ENCODE results near the gene FMO5.
"Not testable (repeated sequence)": the region's sequence is repeated elsewhere in the genome, so short reads cannot be mapped to it uniquely, and the experiment has no call there.

Gene FMO5

DNA sequence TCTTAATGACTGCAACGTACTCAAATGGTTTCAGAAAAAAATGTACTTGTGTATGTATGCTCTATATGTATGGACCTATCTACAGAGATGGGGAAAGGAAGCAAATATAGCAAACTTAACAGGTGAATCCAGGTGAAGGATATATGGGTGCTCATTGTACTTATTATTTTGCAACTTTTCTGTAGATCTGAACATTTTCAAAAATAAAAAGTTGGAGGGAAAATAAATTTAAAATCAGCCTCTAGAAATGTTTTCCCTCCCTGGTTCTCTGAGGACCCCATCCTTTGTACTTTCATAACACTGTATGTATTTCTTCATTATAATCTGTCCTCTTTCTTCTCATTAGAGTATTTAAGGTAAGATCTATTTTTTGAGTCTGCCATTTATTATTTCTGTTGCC is 17.9 kb downstream of the FMO5 start:
- DNase-seq (ENCODE audit: low read depth) = no peak

DNA sequence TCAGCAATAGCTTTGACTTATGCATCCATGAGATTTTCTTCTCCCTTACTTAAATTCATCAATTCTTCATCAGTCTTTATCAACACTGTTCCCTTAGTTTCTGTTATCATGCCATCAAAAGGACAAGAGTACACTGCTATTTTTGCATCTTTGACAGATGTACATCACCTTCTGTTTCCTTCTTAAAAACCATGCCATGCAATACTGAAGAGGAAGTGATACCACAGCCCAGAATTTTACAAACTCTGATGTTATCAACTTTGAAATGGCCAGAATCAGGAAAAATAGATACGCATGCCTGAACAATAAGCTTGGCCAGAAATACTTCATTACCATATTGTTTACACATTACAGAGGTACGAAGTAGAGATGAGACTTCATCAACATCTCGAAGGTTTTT is 21.1 kb downstream of the FMO5 start:
- DNase-seq (ENCODE audit: low read depth) = no peak

DNA sequence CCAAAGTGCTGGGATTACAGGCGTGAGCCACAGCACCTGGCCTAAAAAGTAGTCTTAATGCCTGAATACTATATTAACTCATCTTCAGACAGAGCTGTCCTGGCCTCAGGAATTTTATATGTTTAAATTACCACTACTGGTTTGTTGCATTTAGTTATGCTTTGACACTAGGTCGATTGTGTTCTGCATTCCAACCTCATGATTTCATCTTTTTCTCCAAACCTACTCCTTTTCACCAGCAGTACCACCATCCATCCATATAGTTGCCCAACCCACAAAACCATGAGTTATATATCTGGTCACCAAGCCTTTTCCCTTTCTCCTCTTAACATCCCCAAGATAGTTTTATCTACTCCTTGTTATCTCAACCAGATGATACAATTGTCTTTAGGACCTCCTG is 22.6 kb downstream of the FMO5 start:
- no peak for DNase-seq (ENCODE audit: low read depth)

DNA sequence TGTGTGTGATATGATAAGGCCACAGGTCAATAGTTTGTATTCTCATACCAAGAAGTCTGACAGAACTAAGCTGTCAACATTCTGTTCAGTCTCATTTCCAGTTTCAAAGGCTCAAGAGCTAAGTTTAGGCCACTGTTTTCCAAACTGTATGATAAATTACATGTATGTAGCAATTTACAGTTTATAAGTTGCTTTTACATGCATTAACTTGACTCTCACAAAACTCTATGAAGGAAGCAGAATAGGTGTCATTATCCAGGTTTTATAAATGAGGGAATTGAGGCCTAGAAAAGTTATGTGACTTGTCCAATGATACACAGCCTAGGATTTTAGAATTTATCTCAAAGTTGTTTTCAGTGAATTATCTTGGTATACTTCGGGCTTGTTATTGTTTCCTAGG is 23.4 kb downstream of the FMO5 start:
- no peak for DNase-seq (ENCODE audit: low read depth)

DNA sequence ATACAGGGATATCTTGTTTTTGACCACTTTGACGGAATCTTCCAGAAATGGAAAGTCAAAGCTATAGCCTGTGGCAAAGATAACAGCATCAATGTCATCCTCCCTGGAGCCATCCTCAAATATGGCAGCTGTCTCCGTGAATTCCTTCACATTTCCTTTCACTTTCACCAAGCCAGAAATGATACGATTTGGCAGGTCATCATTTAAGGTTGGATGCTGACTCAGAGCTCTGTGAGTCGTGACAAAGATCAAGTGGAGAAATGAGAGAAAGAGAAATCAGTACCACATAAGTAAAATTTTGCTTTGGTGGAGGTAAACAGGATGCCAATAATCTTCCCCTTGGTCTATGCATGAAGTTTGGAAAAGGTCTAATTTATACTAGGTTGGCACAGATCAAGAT is 23.9 kb downstream of the FMO5 start:
- DNase-seq (ENCODE audit: low read depth) = no peak

DNA sequence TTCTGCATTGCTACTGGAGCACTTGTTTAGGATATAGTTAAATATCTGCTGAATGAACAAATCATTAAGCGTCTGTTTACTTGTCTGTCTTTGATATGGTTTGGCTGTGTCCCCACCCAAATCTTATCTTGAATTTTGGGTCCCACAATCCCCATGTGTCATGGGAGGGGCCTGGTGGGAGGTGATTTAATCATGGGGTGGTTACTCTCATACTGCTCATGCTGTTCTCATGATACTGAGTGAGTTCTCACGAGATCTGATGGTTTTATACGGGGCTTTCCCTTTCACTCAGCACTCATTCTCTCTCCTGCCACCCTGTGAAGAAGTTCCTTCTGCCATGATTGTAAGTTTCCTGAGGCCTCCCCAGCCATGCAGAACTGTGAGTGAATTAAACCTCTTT is 27.8 kb downstream of the FMO5 start:
- not testable (repeated sequence) for DNase-seq (ENCODE audit: low read depth)

DNA sequence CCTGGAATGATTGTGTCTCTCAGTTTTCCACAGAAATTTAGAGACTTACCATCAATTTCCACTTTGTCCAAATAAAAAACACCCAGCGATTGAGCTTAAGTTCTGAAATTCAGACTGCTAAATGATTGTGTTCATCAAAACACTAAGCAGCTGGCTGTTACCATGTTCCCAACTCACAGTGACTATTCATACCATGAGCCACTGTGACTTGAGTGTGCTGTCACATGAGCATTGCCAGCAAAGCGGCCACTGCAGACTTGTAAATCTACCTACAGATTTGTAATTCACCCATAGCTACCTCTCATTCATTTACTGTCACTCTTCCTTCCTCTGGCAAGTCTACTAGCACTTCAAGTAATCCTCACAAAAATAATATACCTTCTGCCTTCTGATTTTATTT is 35.6 kb downstream of the FMO5 start:
- DNase-seq (ENCODE audit: low read depth) = no peak

DNA sequence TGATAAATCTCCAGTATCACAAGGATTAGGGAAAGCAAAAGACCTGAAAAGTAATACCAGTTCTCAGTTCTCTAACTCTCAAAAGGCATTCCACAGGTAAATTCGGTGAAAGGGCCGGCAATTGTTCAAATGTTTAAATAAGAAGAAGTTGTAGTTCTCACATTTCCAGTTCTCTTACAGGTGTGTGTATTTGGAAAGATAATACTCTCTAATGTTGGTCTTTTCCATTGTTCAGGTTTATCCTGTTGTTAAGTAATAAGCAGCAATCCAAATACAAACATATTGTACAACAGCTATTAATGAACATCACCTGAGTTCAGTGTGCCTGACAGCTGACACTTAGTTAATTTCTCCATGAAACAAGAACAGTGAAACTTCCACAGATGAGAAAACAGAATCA is 39.7 kb downstream of the FMO5 start:
- DNase-seq (ENCODE audit: low read depth) = no peak

DNA sequence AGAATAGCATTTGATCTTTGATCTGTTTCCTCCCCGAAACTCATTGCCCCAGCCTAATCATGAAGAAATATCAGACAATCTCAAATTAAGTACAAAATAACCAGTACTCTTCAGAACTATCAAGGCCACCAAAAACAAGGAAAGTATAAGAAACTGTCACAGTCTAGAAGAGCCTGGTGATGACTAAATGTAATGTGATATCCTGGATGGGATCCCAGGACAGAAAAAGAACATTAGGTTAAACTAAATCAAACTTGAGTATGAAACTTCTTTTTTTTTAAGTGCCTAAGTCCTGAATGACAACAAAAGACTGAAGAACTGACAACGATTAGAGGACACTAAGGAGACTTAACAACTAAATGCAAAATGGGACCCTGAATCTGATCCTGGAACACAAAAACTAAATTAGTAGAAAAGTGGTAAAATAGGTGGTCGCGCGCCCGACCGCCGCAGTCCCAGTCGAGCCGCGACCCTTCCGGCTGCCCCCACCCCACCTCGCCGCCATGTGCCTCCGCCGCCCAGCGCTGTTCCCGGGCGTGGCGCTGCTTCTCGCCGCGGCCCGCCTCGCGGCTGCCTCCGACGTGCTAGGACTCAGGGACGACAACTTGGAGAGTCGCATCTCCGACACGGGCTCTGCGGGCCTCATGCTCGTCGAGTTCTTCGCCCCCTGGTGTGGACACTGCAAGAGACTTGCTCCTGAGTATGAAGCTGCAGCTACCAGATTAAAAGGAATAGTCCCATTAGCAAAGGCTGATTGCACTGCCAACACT is 47.3 kb downstream of the FMO5 start:
- DNase-seq (ENCODE audit: low read depth) = no peak

DNA sequence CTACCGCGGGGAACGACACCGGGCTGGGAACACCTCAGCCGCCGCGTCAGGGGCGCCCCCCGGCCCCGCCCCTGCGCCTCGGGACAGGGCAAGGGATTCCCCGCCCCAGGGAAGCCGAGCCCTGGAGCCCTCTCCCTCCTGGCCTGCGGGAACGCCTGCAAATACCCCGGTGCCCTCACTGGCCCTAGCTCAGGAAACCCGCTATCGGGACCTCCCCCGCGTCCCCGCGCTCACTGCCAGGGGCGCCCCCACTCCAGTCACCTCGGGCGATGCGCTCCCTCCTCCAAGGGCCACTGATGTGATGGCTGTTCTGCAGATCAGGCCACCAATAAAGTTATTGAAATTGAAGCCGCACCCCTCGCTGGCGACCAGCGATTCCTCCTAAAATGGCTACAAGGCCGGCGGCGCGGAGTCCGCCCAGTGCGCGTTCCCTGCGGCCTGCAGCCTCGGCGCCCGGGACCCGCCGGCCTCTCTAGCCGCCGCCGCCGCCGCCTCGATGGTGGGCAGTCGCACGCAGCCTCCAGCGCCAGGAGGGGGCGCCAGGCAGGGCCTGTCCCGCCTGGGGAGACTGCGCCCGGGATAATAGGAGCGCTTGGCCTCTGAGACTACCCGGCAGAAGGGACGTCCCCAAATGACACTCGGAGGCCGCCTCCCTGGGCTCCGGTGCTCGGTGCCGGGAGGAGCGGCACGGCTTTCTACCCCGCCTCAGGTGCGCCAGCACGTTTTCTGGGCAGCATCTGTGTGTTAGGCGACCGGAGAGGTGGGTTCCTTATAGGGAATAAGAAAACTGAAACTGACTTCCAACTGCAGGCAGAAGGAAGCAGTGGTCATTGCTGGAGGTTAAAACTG is 52.7 kb downstream of the FMO5 start, which contains the start of gene PRKAB2:
Gene PRKAB2 (minus strand): TSS at position 303 of the 849 bp plus-strand sequence. CDS start 326 bp downstream, outside the sequence.
- DNase-seq (ENCODE audit: low read depth) = peak; percentile 86

DNA sequence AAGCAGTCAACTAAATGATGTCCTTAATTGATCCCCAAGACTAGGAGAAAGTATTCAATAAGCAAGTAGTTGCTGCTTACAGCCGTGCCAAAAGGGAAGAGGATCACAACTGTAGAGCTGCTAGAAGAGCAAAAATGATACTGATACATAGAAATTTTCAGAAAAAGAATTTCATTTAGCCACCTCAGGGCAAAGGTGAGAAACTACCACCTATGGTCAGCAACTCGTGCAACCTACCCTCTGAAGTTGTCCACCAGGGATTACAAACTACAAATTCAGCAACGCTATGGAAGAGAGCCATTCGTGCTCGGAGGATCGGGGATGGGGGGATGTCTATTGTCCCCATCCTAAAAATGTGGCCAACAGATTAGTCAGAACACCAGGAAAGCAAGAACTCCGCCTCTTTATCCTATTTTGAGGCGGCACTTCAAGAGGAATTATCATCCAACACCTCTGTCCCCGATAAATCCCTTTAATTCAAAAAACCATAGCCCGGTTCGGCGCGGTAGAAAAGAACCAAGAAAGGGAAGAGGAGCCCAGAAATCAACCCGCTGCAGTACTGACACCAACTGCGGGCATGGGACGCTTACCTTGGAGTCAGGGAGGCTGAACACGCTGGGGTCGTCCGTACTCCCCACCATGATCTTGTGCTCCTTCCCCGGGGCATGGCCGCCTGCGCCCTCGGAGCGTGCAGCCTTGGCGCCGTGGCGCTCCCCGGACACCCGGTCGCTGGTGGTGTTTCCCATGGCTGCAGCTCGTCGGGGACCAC is 53.6 kb downstream of the FMO5 start:
- no peak for DNase-seq (ENCODE audit: low read depth)

DNA sequence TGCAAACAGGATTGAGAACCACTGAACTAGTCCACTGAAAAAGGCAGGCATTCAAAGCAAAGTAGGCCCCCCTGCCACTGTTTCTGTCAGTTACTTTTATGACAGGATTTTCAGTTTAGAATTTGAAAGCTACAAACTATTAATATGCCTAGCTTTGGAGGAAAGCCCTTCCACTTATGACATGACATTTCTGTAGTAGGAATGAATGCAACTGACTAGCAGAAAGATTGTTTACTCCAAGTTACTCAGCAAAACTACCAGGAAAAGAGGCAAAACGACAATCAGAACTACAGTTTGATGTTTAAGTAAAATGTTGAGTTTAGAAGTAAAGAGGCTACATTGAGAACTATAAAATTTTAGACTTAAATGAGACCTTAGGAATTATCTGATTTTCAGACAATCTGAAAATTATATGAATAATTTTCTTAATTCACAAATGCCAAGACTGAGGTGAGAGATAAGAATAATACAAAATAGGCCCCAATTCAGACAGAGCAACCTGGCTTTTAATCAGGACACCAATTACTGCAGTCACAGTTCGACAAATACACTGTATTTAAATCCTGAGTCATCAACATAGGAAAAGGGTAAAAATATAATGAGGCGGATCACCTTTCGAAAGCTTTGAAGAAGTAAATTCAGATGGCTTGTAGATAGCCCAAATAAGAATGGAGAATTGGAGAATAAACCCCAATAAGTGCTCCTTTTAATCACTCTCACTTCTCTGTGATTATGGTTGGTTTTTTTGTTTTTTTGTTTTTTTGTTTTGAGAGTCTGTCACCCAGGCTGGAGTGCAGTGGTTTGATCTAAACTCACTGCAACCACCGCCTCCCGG is 55.1 kb downstream of the FMO5 start:
- no peak for DNase-seq (ENCODE audit: low read depth)

DNA sequence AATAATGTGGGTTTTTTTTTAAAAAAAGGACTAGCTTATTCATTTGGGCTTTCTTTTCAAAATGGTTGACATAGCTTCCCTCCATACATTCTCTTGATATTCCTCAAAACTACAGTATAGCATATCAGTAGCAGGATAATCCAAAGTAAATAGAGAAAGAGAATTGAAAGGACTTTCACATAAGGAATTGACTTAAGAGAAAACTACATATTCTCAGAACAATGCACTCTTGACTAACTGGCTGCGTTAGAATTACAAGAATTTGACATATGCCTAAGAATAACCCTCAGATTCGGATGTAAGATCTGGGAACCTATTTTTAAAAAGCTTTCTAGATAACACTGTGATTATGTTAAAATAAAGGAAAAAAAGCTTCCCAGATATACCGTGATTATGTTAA is 56.0 kb downstream of the FMO5 start:
- no peak for DNase-seq (ENCODE audit: low read depth)

DNA sequence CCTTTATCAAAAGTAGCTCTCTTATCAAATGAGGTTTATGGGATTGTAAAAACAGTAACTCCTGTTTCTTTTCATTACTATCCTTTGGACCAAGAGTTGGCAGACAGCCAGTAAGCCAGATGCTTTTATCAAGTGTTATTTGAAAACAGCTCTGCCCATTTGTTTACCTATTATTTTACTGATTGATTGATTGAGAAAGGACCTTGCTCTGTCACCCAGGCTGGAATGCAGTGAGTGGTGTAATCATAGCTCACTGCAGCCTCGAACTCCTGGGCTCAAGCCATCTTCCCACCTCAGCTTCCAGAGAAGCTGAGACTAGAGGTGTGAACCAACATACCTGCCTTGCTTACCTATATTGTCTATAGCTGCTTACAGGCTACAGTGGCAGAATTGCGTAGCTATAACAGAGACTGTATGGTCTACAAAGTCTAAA is 56.5 kb downstream of the FMO5 start:
- no peak for DNase-seq (ENCODE audit: low read depth)

DNA sequence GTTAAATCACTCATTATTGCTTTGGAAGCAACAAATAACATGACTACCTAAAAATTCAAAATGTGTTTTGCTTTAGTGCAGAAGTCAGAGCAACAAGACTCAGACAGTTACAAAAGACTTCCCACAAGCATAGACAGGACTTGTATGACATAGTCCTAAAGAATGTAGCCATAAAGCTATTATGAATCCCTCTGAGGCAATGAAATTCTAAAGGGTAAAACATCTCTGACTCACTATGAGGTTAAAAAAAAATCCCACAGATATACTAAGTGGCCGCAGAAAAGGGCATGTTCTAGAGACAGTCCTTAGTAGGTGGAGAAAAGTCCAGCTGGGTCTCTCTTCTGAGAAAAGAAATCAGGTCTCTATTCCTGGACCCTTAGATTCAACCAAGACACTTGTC is 57.8 kb downstream of the FMO5 start:
- no peak for DNase-seq (ENCODE audit: low read depth)

DNA sequence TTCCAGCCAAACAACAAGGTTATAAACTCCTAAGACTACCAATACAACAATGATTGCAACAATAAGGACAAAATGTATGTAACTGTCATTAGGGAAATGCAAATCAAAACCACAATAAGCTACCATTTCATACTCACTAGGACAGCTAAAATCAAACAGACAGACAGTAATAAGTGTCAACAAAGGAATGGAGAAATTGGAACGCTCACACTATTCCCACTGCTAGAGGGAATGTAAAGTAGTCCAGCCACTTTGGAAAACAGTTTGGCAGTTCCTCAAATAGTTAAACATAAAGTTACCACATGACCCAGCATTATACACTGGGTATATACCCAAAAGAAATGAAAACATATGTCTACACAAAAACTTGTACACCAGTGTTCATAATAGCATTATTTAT is 62.1 kb downstream of the FMO5 start:
- DNase-seq (ENCODE audit: low read depth) = no peak

DNA sequence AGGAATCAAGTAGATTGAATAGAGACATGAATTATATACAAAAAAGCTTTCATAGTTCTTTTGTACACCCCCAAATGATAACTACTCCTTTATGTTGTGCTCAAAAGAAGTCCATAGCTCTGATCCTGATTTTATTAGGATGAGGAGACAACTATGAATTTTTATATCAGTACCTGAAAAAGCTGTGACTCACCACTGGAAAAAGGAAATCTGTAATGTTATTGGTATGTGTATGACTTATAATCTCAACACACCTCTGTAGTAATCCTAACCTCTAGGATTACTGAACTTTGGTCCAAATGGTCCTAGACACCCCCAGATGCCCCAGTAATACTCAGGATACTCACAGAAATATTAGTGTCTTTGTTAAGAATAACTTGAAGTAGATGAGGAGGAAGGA is 63.0 kb downstream of the FMO5 start:
- no peak for DNase-seq (ENCODE audit: low read depth)

DNA sequence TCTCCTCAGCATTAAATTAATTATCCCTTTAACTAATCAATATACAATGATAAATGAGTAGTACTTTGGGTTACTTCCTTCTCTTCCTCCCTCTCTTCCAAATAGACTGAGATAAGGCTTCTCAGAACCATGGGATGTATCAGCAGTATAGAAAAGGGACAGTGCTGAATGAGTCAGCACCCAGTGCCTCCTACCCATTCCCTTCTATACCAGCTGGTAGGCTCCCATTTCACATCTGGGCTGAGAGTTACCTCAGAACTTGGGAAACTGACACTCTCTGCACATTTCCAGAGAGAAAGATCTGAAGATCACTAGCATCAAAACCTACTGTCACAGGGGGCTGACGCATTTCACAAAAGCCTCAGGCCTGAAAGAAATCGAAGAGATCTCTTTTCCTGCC is 68.0 kb downstream of the FMO5 start:
- not testable (repeated sequence) for DNase-seq (ENCODE audit: low read depth)

DNA sequence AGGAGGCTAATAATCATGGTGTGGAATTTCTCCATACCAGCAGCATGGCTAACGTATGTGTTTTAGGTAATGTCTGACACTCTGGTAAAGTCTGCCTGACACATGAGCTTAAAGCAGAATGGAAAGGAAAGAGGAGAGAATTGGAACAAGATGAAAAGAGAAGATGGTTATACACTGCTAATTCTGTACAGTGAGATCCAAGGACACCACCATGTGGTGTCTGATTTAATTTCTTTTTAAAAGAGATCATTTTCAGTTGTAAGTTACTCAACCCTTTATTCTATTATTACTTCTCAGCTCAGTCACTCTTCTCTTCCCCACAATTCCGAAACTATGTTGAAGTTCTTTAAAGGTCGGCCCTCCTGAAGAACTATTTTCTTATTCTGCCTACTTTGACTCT is 68.5 kb downstream of the FMO5 start:
- no peak for DNase-seq (ENCODE audit: low read depth)

DNA sequence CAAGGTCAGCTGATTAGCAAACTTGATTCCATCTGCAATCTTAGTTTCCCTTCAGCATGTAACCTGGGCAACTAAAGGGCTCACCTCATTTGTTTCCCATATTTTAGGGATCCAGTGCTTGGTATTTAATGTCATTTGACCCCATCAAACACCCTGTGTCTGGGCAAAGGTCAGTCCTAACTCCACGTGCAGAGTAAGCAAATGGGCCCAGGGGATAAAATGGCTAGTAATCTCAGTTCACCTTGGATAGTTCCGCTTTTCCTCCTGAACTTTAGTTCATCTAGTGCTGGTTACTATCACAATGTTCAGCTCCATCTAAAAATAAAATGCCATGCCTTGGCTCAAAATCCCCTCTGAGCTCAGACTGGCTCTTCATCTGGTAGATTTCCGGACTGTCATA is 72.4 kb downstream of the FMO5 start:
- DNase-seq (ENCODE audit: low read depth) = no peak

DNA sequence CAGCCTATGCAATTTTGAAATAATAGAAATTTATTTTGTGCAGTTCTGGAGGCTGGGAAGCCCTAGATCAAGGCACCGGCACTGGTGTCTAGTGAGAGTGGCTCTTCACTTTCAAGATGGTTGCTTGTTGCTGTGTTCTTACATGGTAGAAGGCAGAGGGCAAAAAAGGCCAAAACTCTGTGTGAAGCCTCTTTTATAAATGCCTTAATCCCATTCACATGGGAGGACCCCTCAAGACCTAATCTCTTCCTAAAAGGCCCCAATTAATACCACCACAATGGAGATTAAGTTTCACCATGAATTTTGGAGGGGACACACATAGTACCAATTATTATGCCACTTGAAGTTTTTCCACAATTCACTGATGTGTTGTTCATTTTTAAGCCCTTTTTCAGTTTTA is 73.9 kb downstream of the FMO5 start:
- no peak for DNase-seq (ENCODE audit: low read depth)

DNA sequence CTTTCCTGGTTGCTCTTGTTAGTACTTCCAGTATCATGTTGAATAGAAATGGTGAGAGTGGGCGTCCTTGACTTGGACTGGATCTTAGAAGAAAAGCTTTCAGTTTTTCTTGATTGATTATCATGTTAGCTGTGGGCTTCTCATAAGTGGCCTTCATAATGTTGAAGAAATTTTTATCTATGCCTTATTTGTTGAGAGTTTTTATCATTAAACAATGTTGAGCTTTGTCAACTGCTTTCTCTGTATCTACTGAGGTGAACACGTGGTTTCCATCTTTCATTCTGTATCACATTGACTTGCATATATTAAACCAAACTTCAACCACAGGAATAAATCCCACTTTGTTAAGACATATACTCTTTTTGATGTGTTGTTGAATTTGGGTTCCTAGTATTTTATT is 82.3 kb downstream of the FMO5 start:
- DNase-seq (ENCODE audit: low read depth) = no peak

Data from stimulated activated CD8-positive, alpha-beta memory T cell treated with anti-CD3 and anti-CD28 coated beads, Interleukin-4, amount 100 ng/mL, for 24 hours (primary cell).